Parathyroid adenoma (tissue), 2 donors: ENCODE results near the gene TSPOAP1.

Experiments used
- H2AFZ ChIP-seq: fragments of 300-600 bp; sonication (generic); one replicate; pipeline ENCODE4 v1.7.0; 2017; ENCODE audit warnings: antibody characterized with exemption, mild to moderate bottlenecking
- H3K27ac ChIP-seq: fragments of 300-600 bp; sonication (generic); one replicate; pipeline ENCODE4 v1.7.0; 2017
- H3K27me3 ChIP-seq: fragments of 300-600 bp; sonication (generic); one replicate; pipeline ENCODE4 v1.7.0; 2017; ENCODE audit warnings: low read length; ENCODE audit not compliant: control insufficient read depth, insufficient read depth
- H3K36me3 ChIP-seq: fragments of 300-600 bp; sonication (generic); one replicate; pipeline ENCODE4 v1.7.0; 2017; ENCODE audit warnings: low read length; ENCODE audit not compliant: control insufficient read depth, insufficient read depth
- H3K4me1 ChIP-seq: fragments of 300-600 bp; sonication (generic); one replicate; pipeline ENCODE4 v1.7.0; 2017; ENCODE audit warnings: control low read depth
- H3K4me2 ChIP-seq: fragments of 300-600 bp; sonication (generic); one replicate; pipeline ENCODE4 v1.7.0; 2017; ENCODE audit warnings: low read length
- H3K4me3 ChIP-seq: fragments of 300-600 bp; sonication (generic); one replicate; pipeline ENCODE4 v1.7.0; 2017; ENCODE audit warnings: low read depth, low read length
- H3K79me2 ChIP-seq: fragments of 300-600 bp; sonication (generic); one replicate; pipeline ENCODE4 v1.7.0; 2017; ENCODE audit warnings: control low read depth
- H3K9ac ChIP-seq: fragments of 300-600 bp; sonication (generic); one replicate; pipeline ENCODE4 v1.7.0; 2017; ENCODE audit warnings: mild to moderate bottlenecking
- H3K9me3 ChIP-seq: fragments of 300-600 bp; sonication (generic); one replicate; pipeline ENCODE4 v1.7.0; 2017; ENCODE audit warnings: low read length; ENCODE audit not compliant: control insufficient read depth
- CTCF ChIP-seq: fragments of 300-600 bp; sonication (generic); IDR thresholded peaks from one replicate; pipeline ENCODE4 v1.7.0; 2017; ENCODE audit warnings: antibody characterized with exemption, mild to moderate bottlenecking
- donor health status: primary hyperparathyroidism.

TSPOAP1 gene

GRCh38 chr17:58370716-58371115, 42.1 kb upstream of the TSPOAP1 start:
- Histone ChIP-seq H3K9me3 (no peaks in the 10 kb centered on the region), H3K36me3 (no peaks in the 10 kb centered on the region), H3K4me2 (no peak overlapping the region), H3K4me3 (no peak overlapping the region), H3K27me3 (no peaks in the 10 kb centered on the region), H2AFZ (no peak overlapping the region), H3K9ac (no peak overlapping the region), H3K79me2 (peaks cover 32% of the 10 kb centered on the region), H3K4me1 (peaks cover 6% of the 10 kb centered on the region), H3K27ac (no peak overlapping the region)
- TF ChIP-seq CTCF: no peak

- no peak for TF ChIP-seq CTCF
- no peaks in the 10 kb centered on the region for H3K9me3 ChIP-seq
- H3K9ac ChIP-seq: no peak overlapping the region
- no peak overlapping the region for H3K27ac ChIP-seq
- no peak overlapping the region for H2AFZ ChIP-seq
- peaks cover 32% of the 10 kb centered on the region for H3K79me2 ChIP-seq
- H3K36me3 ChIP-seq: no peaks in the 10 kb centered on the region
- H3K4me2 ChIP-seq: no peak overlapping the region
- H3K4me3 ChIP-seq: no peak overlapping the region
- H3K4me1 ChIP-seq: peaks cover 3% of the 10 kb centered on the region
- no peaks in the 10 kb centered on the region for H3K27me3 ChIP-seq
Measured at GRCh38 chr17:58370309-58370708, 41.7 kb upstream of the TSPOAP1 start.

GRCh38 chr17:58369214-58370031, 40.8 kb upstream of the TSPOAP1 start:
- no peak overlapping the region for H3K4me3 ChIP-seq
- no peak overlapping the region for H2AFZ ChIP-seq
- H3K4me1 ChIP-seq: peaks cover 4% of the 10 kb centered on the region
- H3K9me3 ChIP-seq: no peaks in the 10 kb centered on the region
- H3K27me3 ChIP-seq: no peaks in the 10 kb centered on the region
- H3K27ac ChIP-seq: no peak overlapping the region
- TF ChIP-seq CTCF: no peak
- H3K36me3 ChIP-seq: no peaks in the 10 kb centered on the region
- H3K4me2 ChIP-seq: no peak overlapping the region
- no peak overlapping the region for H3K9ac ChIP-seq
- H3K79me2 ChIP-seq: peaks cover 34% of the 10 kb centered on the region

- H3K4me3 ChIP-seq: no peak overlapping the region
- no peak overlapping the region for H3K27ac ChIP-seq
- no peaks in the 10 kb centered on the region for H3K9me3 ChIP-seq
- no peaks in the 10 kb centered on the region for H3K27me3 ChIP-seq
- TF ChIP-seq CTCF: no peak
- H3K9ac ChIP-seq: no peak overlapping the region
- H3K36me3 ChIP-seq: no peaks in the 10 kb centered on the region
- H3K79me2 ChIP-seq: peaks cover 36% of the 10 kb centered on the region
- peaks cover 8% of the 10 kb centered on the region for H3K4me1 ChIP-seq
- no peak overlapping the region for H2AFZ ChIP-seq
- no peak overlapping the region for H3K4me2 ChIP-seq
Measured at GRCh38 chr17:58368860-58369213, 40.2 kb upstream of the TSPOAP1 start.

GRCh38 chr17:58367461-58367860, 38.9 kb upstream of the TSPOAP1 start:
- Histone ChIP-seq H3K9ac (no peak overlapping the region), H3K36me3 (no peaks in the 10 kb centered on the region), H2AFZ (no peak overlapping the region), H3K4me1 (peaks cover 8% of the 10 kb centered on the region), H3K9me3 (no peaks in the 10 kb centered on the region), H3K79me2 (peaks cover 34% of the 10 kb centered on the region), H3K27me3 (no peaks in the 10 kb centered on the region), H3K4me3 (no peak overlapping the region), H3K27ac (no peak overlapping the region), H3K4me2 (no peak overlapping the region)
- no peak for TF ChIP-seq CTCF
